ENCODE results near the gene ALKBH4.

ALKBH4 gene

DNA sequence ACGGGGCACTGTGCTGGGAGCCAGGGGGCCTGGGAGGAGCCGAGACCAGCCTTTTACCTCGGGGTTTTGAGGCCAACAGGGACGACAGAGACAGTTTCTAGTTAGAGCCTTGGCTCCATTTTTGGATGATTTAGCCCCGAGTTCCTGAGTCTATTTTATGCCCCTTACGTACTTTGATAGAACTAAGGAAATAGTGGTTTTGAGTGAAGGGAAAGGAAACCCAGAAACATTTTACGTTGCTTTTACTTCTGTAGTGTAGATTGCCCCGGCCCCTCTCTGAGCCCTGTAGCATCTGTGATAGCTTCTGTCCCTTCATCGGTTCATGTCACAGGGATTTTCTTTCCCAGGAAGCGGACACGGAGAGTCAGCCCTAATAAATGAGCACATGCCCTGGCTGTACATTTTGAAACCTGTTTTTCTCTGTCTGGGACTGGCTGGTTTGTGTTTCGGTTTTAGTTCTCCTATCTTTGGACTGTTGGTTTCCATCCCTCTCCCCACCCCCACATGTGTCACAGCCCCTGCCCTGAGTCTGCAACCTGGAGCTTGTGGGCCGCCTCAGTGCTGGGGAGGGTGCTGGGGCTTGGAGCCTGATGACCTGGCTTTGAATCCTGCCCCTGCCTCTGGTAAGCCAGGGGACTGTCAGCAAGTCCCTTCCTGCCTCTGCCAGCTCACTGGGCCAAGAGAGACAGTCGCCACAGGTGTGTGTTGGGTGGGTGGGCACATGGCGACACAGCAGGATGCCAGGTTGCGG, 38.2 kb downstream of the ALKBH4 start:
- no peak for DNase-seq (ENCODE audit: low read depth)

GRCh38 chr7:102425639-102426267, 38.9 kb downstream of the ALKBH4 start:
- DNase-seq (ENCODE audit: low read depth), result no peak

GRCh38 chr7:102424787-102425218, 39.9 kb downstream of the ALKBH4 start:
- DNase-seq (ENCODE audit: low read depth), result no peak

DNA sequence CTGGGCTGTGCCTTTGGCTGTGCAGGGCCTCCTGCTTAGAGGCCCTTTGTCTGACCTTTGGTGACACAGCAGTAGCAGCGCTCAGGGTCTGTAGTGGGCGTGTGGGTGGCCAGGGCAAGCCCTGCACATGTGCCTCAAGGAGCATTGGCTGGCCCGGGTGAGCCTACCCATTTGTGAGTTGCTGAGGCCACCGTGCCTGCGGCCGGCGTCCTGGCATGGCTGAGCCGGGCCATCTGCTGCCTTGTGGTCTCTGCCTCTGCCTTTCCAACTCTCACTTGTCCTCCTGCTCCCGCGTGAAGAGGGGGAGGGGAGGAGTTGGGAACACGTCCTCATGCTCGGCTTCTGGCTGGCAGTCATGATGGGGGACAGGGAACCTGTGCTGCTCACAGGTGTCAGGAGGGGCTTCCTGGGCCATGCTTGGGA, 40.5 kb downstream of the ALKBH4 start:
- DNase-seq (ENCODE audit: low read depth), result no peak

DNA sequence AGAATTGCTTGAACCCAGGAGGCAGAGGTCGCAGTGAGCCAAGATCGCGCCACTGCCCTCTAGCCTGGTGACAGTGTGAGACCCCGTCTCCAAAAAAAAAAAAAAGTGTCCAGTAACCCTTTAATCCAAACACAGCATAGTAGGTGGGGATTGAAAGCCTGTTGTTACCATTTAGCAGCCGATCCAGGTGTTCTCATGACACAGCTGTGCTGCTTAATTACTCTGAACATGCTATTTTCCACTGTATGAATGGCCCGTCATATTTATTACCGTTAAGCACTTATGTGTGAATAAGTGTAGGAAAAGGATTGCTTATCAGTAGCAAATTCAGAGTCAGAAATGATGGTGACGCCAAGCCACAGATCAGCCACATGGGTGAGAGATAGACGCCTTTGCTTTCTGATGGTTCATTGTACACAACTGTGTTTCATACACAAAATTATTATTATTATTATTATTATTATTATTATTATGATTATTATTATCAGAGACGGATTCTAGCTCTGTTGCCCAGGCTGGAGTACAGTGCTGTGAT, 42.9 kb downstream of the ALKBH4 start:
- no peak for DNase-seq (ENCODE audit: low read depth)

DNA sequence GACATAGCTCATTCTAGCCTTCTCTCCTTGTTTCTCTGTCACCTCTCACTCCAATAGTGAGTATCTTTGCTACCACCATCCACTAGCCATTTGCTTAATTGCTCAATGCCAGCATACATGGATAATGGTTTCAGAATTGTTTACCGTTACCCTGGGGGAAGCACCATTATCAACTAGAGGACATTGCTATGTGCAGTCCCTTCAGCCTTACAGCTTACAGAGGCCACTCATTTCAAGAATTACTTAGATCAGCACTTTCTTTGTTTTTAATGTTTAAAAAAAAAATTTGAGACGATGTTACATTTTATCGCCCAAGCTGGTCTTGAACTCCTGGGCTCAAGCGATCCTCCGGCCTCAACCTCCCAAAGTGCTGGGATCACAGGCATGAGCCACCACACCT, 46.1 kb downstream of the ALKBH4 start:
- no peak for DNase-seq (ENCODE audit: low read depth)

DNA sequence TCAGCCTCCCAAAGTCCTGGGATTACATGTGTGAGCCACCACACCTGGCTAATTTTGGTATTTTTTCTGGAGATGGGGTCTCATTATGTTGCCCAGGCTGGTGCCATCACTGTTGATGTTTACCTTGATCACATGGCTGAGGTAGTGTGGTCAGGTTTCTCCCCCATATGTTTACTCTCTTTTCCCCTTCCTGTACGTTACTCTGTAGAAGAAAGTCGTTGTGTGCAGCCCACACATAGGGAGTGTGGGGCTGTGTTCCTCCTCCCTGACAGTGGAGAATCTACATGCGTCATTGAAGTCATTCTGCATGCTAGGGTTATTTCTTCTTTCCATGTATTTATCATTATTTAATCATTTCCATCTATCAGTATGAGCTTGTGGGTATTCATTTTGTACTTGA, 47.6 kb downstream of the ALKBH4 start:
- no peak for DNase-seq (ENCODE audit: low read depth)

DNA sequence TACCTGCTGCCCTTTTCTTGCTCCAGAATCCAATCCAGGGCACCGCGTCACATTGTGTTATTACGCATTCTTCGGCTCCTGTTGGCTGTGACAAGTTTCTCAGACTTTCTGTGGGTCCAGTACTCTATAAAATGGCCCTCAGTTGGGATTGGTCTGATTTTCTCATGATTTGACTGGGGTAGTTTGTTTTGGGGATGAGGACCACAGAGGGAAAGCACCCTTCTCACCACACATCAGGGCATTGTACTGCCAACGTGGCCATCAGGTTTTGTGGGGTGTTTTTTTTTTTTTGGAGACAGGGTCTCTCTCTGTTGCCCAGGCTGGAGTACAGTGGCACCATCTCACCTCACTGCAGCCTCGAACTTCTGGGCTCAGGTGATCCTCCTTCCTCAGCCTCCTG, 48.3 kb downstream of the ALKBH4 start:
- no peak for DNase-seq (ENCODE audit: low read depth)

GRCh38 chr7:102415685-102416225, 48.9 kb downstream of the ALKBH4 start:
- no peak for DNase-seq (ENCODE audit: low read depth)

GRCh38 chr7:102413611-102414010, 51.1 kb downstream of the ALKBH4 start:
- no peak for DNase-seq (ENCODE audit: low read depth)

GRCh38 chr7:102413091-102413490, 51.6 kb downstream of the ALKBH4 start:
- no peak for DNase-seq (ENCODE audit: low read depth)

DNA sequence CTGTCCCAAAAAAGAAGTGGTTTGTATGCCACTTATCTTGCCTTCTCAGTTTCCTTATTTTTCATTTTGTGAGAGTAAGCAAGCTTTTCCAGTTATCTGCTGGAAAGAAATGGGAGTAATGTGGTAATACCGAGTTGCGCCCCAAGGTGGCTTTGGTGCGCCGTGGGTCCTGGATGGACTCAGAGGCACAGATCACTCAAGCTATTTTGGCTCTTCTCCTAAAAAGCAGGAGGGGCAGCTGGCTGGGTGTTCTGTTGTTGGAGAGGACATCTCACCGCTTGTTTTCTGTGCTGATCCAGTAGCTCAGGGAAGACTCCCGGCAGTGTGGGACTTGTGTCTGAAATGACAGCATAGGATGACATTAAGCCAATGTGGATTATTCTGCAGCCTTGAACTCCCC, 52.1 kb downstream of the ALKBH4 start:
- no peak for DNase-seq (ENCODE audit: low read depth)

DNA sequence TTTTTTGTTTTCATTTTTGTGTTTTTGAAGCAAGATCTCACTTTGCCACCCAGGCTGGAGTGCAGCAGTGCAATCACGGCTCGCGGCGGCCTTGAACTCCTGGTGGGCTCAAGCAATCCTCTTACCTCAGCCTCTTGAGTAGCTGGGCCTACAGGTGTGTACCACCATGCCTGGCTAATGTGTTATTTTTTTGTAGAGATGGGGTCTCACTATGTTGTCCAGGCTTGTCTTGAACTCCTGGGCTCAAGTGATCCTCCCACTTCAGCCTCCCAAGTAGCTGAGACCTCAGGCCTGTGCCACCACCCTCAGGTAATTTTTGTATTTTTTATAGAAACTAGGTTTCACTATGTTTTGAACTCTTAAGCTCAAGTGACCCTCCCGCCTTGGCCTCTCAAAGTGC, 53.7 kb downstream of the ALKBH4 start:
- DNase-seq (ENCODE audit: low read depth), result no peak

GRCh38 chr7:102410123-102410522, 54.5 kb downstream of the ALKBH4 start:
- DNase-seq (ENCODE audit: low read depth), result no peak

DNA sequence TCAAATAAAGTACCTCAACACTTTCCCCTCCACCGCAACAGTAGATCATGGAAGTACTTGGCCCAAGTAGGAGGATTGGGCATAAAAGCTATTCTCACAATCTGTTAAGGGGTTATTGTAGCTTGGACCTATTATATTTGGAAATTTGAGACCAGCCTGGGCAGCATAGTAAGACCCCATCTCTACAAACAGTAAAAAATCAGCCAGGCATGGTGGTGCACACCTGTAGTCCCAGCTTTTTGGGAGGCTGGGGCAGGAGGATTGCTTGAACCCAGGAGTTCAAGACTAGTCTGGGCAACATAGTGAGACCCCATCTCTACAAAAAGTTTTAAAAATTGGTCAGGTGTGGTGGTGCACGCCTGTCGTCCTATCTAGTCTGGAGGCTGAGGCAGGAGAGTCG, 55.3 kb downstream of the ALKBH4 start:
- no peak for DNase-seq (ENCODE audit: low read depth)

DNA sequence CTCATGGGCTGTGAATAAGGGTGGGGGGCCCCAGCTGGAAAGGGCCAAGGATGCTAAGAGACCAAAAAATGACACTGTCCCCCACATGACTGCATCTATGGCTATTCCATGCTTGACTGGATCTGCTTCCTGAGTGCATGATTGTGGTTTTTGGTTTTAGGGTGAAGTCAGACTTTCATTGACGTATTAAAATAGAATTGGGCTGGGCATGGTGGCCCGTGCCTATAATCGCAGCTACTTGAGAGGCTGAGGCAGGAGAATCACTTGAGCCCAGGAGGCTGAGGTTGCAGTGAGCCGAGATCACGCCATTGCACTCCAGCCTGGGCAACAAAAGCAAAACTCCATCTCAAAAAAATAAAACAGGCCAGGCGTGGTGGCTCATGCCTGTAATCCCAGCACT, 56.1 kb downstream of the ALKBH4 start:
- DNase-seq (ENCODE audit: low read depth), result peak; percentile 13

GRCh38 chr7:102407910-102408309, 56.8 kb downstream of the ALKBH4 start:
- no peak for DNase-seq (ENCODE audit: low read depth)

Measured in non-pigmented ciliary epithelial cell (primary cell).